Uterus (tissue), 2 donors: Measurements from ENCODE around the gene DPH1.

Experiments used
- CTCF ChIP-seq, 4 experiments: fragments of 200-600 bp in 2 of 4; fragments of 450-650 bp in 2 of 4; sonication (generic) in 2 of 4; IDR thresholded peaks; one replicate each; pipeline ENCODE4 v1.5.1; 2016 to 2019; ENCODE audit warnings: antibody characterized with exemption in 4 of 4, mild to moderate bottlenecking in 2 of 4, moderate library complexity in 1 of 4
- POLR2A ChIP-seq, 2 donors: fragments of 450-650 bp; IDR thresholded peaks; one replicate each; pipeline ENCODE4 v1.6.1; 2016; ENCODE audit warnings: antibody characterized with exemption in 2 of 2, mild to moderate bottlenecking in 1 of 2, moderate library complexity in 1 of 2

- TF ChIP-seq CTCF (IDR thresholded peaks at IDR 0.05) (no peak), POLR2A (IDR thresholded peaks at IDR 0.05) (no peak)
Observed at GRCh38 chr17:2013994-2014317, 16.0 kb upstream of the DPH1 start.
